GM12878 (cell line): Measurements from ENCODE around the gene ARHGDIA. TPM values are rescaled to one million over a fixed set of nuclear protein-coding genes. Genes with fewer than 3 reads are reported as not detected.

Experiments used
- CBFB ChIP-seq: IDR thresholded peaks from 2 replicates; pipeline ENCODE4 v1.6.1; 2016; ENCODE audit warnings: antibody characterized with exemption, low read depth
- CHD4 ChIP-seq: fragments of 200-600 bp; sonication (generic); IDR thresholded peaks from 2 replicates; pipeline ENCODE4 v1.6.1; 2016; ENCODE audit warnings: mild to moderate bottlenecking
- CREB1 ChIP-seq: IDR thresholded peaks from 2 replicates; pipeline ENCODE4 v1.6.1; 2012; ENCODE audit warnings: low read depth, mild to moderate bottlenecking, inconsistent platforms
- GABPA ChIP-seq: IDR thresholded peaks from 2 replicates; pipeline ENCODE4 v1.6.1; 2014; ENCODE audit warnings: antibody characterized with exemption, low read depth, mild to moderate bottlenecking, inconsistent platforms
- GATAD2B ChIP-seq: fragments of 450-650 bp; conservative IDR thresholded peaks from 2 replicates; pipeline ENCODE4 v1.6.1; 2017; ENCODE audit warnings: low read depth, mild to moderate bottlenecking, moderate library complexity
- HCFC1 ChIP-seq: fragments of 150-350 bp; IDR thresholded peaks from 2 replicates; pipeline ENCODE4 v1.6.1; 2014; ENCODE audit warnings: low read length
- IKZF1 ChIP-seq: fragments of 450-650 bp; conservative IDR thresholded peaks from 2 replicates; pipeline ENCODE4 v1.6.1; 2017; ENCODE audit warnings: antibody characterized with exemption, mild to moderate bottlenecking
- MEF2A ChIP-seq: IDR thresholded peaks from 2 replicates; pipeline ENCODE4 v1.6.1; 2011; ENCODE audit warnings: low read depth, mild to moderate bottlenecking, low read length, moderate library complexity; ENCODE audit not compliant: insufficient read depth
- MTA3 ChIP-seq: IDR thresholded peaks from 2 replicates; pipeline ENCODE4 v1.6.1; 2012; ENCODE audit warnings: low read length, inconsistent platforms, borderline replicate concordance
- MYC ChIP-seq: IDR thresholded peaks from 2 replicates; pipeline ENCODE4 v1.6.1; 2011; ENCODE audit warnings: mild to moderate bottlenecking, low read length, moderate library complexity, inconsistent platforms; ENCODE audit not compliant: insufficient read depth, insufficient replicate concordance, insufficient read length, severe bottlenecking
- POLR2A ChIP-seq: IDR thresholded peaks from 2 replicates; pipeline ENCODE4 v1.6.1; 2011; ENCODE audit warnings: low read depth, mild to moderate bottlenecking, low read length
- RFX5 ChIP-seq: IDR thresholded peaks from 2 replicates; pipeline ENCODE4 v1.6.1; 2011; ENCODE audit warnings: low read depth, low read length, improper control_type of control experiment
- SMAD5 ChIP-seq: IDR thresholded peaks from 2 replicates; pipeline ENCODE4 v1.6.1; 2016; ENCODE audit warnings: antibody characterized with exemption, low read depth
- SMARCA5 ChIP-seq: fragments of 450-650 bp; IDR thresholded peaks from 2 replicates; pipeline ENCODE4 v1.6.1; 2017; ENCODE audit warnings: mild to moderate bottlenecking
- SPI1 ChIP-seq: IDR thresholded peaks from 2 replicates; pipeline ENCODE4 v1.6.1; 2011; ENCODE audit warnings: low read depth, mild to moderate bottlenecking, low read length, moderate library complexity, borderline replicate concordance; ENCODE audit not compliant: insufficient read depth
- SUPT20H ChIP-seq: IDR thresholded peaks from 2 replicates; pipeline ENCODE4 v1.6.1; 2011; ENCODE audit warnings: low read depth, mild to moderate bottlenecking, low read length, moderate library complexity, borderline replicate concordance; ENCODE audit not compliant: control insufficient read depth
- TCF12 ChIP-seq: IDR thresholded peaks from 2 replicates; pipeline ENCODE4 v1.6.1; 2011; ENCODE audit warnings: low read depth, mild to moderate bottlenecking, low read length
- YBX1 ChIP-seq: fragments of 450-650 bp; IDR thresholded peaks from 2 replicates; pipeline ENCODE4 v1.6.1; 2016; ENCODE audit warnings: antibody characterized with exemption
- ZNF207 ChIP-seq: fragments of 450-650 bp; IDR thresholded peaks from 2 replicates; pipeline ENCODE4 v1.6.1; 2014; ENCODE audit warnings: antibody characterized with exemption, mild to moderate bottlenecking, borderline replicate concordance
- polyA plus RNA-seq, 11 experiments: library from polyadenylated mRNA; depleted of rRNA in 4 of 11; unstranded in 6 of 11; stranded (reverse) in 5 of 11; fragments of >200 nt; fragmentation: Nextera tagmentation in 4 of 11; fragmentation: Illumina TruSeq in 1 of 11; extraction: Ambion mirVana in 4 of 11; extraction: Trizol in 1 of 11; gene quantifications; 1 replicate in 1 of 11; 2 replicates in 10 of 11; pipeline versions ENCODE4 v1.2.1 to v1.2.3, GENCODE V29; 2011 to 2016; ENCODE audit warnings: inconsistent platforms in 2 of 11, missing spikeins in 2 of 11, low read depth in 1 of 11
- total RNA-seq, 4 experiments: library from RNA; depleted of rRNA in 3 of 4; stranded (reverse); fragments of >200 nt in 3 of 4; fragmentation: Illumina TruSeq in 1 of 4; extraction: Trizol in 1 of 4; gene quantifications; 2 replicates each; pipeline versions ENCODE4 v1.2.1 to v1.2.3, GENCODE V29; 2013 to 2021
- TF ChIP-seq, protein P1 (sequence below): fragments of 450-650 bp; conservative IDR thresholded peaks from 2 replicates; pipeline ENCODE4 v1.6.1; 2017; ENCODE audit warnings: mild to moderate bottlenecking, moderate library complexity
- TF ChIP-seq, protein P2 (sequence below): fragments of 150-350 bp; IDR thresholded peaks from 2 replicates; pipeline ENCODE4 v1.6.1; 2016; ENCODE audit warnings: low read depth, low read length
- TF ChIP-seq, protein P3 (sequence below): fragments of 450-650 bp; IDR thresholded peaks from 2 replicates; pipeline ENCODE4 v1.6.1; 2016; ENCODE audit warnings: mild to moderate bottlenecking
- TF ChIP-seq, protein P4 (sequence below): IDR thresholded peaks from 2 replicates; pipeline ENCODE4 v1.6.1; 2011; ENCODE audit warnings: low read depth, mild to moderate bottlenecking, low read length, moderate library complexity, borderline replicate concordance; ENCODE audit errors: extremely low read depth

The ARHGDIA gene
- total and polyA plus RNA-seq, 10 of the 15 experiments (the other 5 are each of a cell fraction or from before 2014, with no cell fraction given) = 17.9 to 552 (median 169) TPM

DNA sequence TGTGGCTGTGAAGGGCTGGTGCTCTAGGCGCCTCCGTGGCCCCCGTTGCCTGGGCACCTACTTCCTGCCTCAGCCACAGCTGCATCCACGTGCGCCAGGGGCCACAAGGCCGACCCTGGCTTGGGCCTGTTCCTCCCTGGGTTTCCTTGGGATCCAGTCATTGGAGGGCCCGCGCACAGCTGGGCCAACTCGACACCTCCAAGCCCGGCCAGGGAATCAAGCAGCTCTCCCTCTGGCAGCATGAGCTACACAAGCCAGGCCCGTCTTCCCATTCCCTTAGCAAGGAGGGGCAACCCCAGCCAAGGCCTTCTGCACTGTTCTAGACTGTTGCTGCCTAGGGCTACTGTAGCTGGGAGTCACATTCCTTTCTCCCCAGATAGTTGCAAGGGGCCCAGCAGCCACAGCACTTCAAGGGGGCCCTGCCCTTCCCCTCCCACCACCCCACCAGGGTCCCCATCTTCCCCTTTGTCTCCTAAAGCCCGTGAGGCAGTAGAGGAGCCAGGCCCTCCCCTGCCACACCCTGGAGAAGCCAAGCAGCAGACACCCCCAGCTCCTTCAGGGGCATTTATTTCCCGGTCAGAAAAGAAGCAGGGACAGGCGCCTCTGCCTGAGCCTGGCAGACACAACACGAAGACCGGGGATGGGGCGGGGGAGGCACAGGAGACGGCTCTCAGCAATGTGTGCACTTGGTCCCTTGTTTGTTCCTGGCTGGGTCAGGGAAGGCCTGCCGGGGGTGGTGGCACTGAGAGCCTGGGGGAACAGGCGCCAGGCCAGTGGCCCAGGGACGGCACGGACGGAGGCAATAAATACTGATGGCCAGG lies 3.8 kb downstream of the ARHGDIA start (continued):
- TF ChIP-seq MYC = no peak
- TF ChIP-seq SMARCA5 = no peak
- TF ChIP-seq ZNF207 = no peak
- TF ChIP-seq RFX5 = no peak
- no peak for TF ChIP-seq CHD4
- TF ChIP-seq SPI1 = no peak
- TF ChIP-seq SMAD5 = no peak; the same call in 1 of the 2 replicates
- TF ChIP-seq, protein P1, sequence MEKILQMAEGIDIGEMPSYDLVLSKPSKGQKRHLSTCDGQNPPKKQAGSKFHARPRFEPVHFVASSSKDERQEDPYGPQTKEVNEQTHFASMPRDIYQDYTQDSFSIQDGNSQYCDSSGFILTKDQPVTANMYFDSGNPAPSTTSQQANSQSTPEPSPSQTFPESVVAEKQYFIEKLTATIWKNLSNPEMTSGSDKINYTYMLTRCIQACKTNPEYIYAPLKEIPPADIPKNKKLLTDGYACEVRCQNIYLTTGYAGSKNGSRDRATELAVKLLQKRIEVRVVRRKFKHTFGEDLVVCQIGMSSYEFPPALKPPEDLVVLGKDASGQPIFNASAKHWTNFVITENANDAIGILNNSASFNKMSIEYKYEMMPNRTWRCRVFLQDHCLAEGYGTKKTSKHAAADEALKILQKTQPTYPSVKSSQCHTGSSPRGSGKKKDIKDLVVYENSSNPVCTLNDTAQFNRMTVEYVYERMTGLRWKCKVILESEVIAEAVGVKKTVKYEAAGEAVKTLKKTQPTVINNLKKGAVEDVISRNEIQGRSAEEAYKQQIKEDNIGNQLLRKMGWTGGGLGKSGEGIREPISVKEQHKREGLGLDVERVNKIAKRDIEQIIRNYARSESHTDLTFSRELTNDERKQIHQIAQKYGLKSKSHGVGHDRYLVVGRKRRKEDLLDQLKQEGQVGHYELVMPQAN = no peak
- no peak; the same call in none of the 2 replicates for TF ChIP-seq CBFB
- no peak for TF ChIP-seq GABPA
- TF ChIP-seq, protein P2, sequence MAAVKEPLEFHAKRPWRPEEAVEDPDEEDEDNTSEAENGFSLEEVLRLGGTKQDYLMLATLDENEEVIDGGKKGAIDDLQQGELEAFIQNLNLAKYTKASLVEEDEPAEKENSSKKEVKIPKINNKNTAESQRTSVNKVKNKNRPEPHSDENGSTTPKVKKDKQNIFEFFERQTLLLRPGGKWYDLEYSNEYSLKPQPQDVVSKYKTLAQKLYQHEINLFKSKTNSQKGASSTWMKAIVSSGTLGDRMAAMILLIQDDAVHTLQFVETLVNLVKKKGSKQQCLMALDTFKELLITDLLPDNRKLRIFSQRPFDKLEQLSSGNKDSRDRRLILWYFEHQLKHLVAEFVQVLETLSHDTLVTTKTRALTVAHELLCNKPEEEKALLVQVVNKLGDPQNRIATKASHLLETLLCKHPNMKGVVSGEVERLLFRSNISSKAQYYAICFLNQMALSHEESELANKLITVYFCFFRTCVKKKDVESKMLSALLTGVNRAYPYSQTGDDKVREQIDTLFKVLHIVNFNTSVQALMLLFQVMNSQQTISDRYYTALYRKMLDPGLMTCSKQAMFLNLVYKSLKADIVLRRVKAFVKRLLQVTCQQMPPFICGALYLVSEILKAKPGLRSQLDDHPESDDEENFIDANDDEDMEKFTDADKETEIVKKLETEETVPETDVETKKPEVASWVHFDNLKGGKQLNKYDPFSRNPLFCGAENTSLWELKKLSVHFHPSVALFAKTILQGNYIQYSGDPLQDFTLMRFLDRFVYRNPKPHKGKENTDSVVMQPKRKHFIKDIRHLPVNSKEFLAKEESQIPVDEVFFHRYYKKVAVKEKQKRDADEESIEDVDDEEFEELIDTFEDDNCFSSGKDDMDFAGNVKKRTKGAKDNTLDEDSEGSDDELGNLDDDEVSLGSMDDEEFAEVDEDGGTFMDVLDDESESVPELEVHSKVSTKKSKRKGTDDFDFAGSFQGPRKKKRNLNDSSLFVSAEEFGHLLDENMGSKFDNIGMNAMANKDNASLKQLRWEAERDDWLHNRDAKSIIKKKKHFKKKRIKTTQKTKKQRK = no peak
- TF ChIP-seq POLR2A = peak; percentile 53
- no peak for TF ChIP-seq YBX1
- no peak for TF ChIP-seq SUPT20H
- TF ChIP-seq, protein P3, sequence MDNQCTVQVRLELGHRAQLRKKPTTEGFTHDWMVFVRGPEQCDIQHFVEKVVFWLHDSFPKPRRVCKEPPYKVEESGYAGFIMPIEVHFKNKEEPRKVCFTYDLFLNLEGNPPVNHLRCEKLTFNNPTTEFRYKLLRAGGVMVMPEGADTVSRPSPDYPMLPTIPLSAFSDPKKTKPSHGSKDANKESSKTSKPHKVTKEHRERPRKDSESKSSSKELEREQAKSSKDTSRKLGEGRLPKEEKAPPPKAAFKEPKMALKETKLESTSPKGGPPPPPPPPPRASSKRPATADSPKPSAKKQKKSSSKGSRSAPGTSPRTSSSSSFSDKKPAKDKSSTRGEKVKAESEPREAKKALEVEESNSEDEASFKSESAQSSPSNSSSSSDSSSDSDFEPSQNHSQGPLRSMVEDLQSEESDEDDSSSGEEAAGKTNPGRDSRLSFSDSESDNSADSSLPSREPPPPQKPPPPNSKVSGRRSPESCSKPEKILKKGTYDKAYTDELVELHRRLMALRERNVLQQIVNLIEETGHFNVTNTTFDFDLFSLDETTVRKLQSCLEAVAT = no peak
- TF ChIP-seq GATAD2B = no peak
- TF ChIP-seq, protein P4, sequence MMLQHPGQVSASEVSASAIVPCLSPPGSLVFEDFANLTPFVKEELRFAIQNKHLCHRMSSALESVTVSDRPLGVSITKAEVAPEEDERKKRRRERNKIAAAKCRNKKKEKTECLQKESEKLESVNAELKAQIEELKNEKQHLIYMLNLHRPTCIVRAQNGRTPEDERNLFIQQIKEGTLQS = no peak
- TF ChIP-seq HCFC1 = no peak
- TF ChIP-seq MEF2A = no peak
- peak; percentile 40; the same call in 1 of the 2 replicates for TF ChIP-seq MTA3
- TF ChIP-seq CREB1 = 0 out of 2 replicates have a peak, but pooled peaks have one; percentile 9
- no peak for TF ChIP-seq IKZF1
- TF ChIP-seq TCF12 = no peak
